Prostate gland (tissue), 2 donors: ENCODE results near the gene SMIM29. TPM values are rescaled to one million over a fixed set of nuclear protein-coding genes. Genes with fewer than 3 reads are reported as not detected.
A peak's percentile ranks its signal among the peaks of the same experiment; 100 is the strongest.

ENCODE experiments used
- DNase-seq: peaks from one replicate; pipeline ENCODE4 v3.0.0-alpha.2; 2019; ENCODE audit warnings: low spot score
- H3K27ac ChIP-seq, 2 donors: fragments of 200-600 bp; sonication (generic); 2 replicates each; pipeline ENCODE4 v1.5.1; 2017 to 2019
- H3K27me3 ChIP-seq: fragments of 200-600 bp; sonication (generic); replicated peaks from 2 replicates; pipeline ENCODE4 v1.5.1; 2019; ENCODE audit not compliant: insufficient read depth
- H3K36me3 ChIP-seq, 2 donors: fragments of 200-600 bp; sonication (generic); 1 replicate in 1 of 2; 2 replicates in 1 of 2; pipeline versions ENCODE4 v1.5.1 to v1.8.1; 2017 to 2019
- H3K4me1 ChIP-seq: fragments of 200-600 bp; sonication (generic); replicated peaks from 2 replicates; pipeline ENCODE4 v1.5.1; 2019
- H3K4me3 ChIP-seq, 2 donors: fragments of 200-600 bp; sonication (generic); 2 replicates each; pipeline ENCODE4 v1.5.1; 2017 to 2019
- H3K9me3 ChIP-seq: fragments of 200-600 bp; sonication (generic); 2 replicates; pipeline ENCODE4 v1.5.1; 2017
- CTCF ChIP-seq, 4 experiments: fragments of 200-600 bp in 2 of 4; fragments of 450-650 bp in 2 of 4; sonication (generic) in 2 of 4; IDR thresholded peaks; 1 replicate in 3 of 4; 2 replicates in 1 of 4; pipeline ENCODE4 v1.5.1; 2016 to 2019; ENCODE audit warnings: antibody characterized with exemption in 4 of 4, mild to moderate bottlenecking in 2 of 4, moderate library complexity in 2 of 4
- POLR2A ChIP-seq: fragments of 450-650 bp; IDR thresholded peaks from one replicate; pipeline ENCODE4 v1.6.1; 2016; ENCODE audit warnings: antibody characterized with exemption, mild to moderate bottlenecking
- POLR2AphosphoS5 ChIP-seq: sonication (generic); formaldehyde crosslinking; IDR thresholded peaks from one replicate; pipeline ENCODE4 v1.6.1; 2017; ENCODE audit warnings: antibody characterized with exemption
- WGBS: methylation state at CpG from one replicate; pipeline ENCODE4 v1.1.5; 2018; 5-methylcytosine and 5-hydroxymethylcytosine counted together
- intact Hi-C: fragments of 100-400 bp; cut with DNase I; formaldehyde crosslinking; loops from one replicate; pipeline ENCODE4 v1.14.2; 2022
- total RNA-seq, 2 donors: library from RNA; depleted of rRNA; stranded (reverse); fragments of >200 nt; gene quantifications; one replicate each; pipeline ENCODE4 v1.1.0, GENCODE V29; 2016

SMIM29 gene
- total RNA-seq, 2 donors from 2014 or later = 25.9 to 41.6 TPM

GRCh38 chr6:34226731-34227586 lies 21.8 kb downstream of the SMIM29 start:
- WGBS = 77% methylated on average over 15 of the region's 15 CpGs
- no peak overlapping the region for H3K27ac ChIP-seq

DNA sequence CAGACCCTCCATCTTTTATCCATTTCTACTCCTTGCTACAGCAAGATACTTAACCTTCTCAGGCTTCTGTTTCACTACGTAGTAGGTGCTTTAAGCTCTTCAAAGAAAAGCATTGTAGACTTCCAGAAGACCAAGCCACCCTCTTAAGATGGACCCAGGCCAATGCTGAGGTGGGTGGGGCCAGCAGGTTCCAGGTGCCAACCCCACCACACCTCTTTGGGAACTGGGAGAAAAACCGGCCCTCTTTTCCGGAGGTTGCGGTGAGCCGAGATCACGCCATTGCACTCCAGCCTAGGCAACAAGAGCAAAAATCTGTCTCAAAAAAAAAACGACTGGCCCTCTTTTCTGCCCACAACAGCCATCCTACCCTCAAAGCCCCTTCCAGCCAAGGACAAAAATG lies 22.7 kb downstream of the SMIM29 start:
- no peak overlapping the region for H3K27ac ChIP-seq
- WGBS = 75% methylated on average over 7 of the region's 7 CpGs
- H3K36me3 ChIP-seq = no peaks in the 10 kb centered on the region
- H3K9me3 ChIP-seq = no peaks in the 10 kb centered on the region
- intact Hi-C loops = no loop called here
- no peak for DNase-seq
- no peak for TF ChIP-seq POLR2A
- no peak for TF ChIP-seq CTCF (IDR thresholded peaks at IDR 0.05)
- no peak for TF ChIP-seq POLR2AphosphoS5
- no peaks in the 10 kb centered on the region for H3K27me3 ChIP-seq
- peaks cover 6% of the 10 kb centered on the region for H3K4me1 ChIP-seq
- H3K4me3 ChIP-seq = no peak overlapping the region

More at GRCh38 chr6:34226731-34227586, 21.8 kb downstream of the SMIM29 start:
- DNase-seq = no peak
- TF ChIP-seq CTCF (IDR thresholded peaks at IDR 0.05) = no peak
- no peak for TF ChIP-seq POLR2AphosphoS5
- TF ChIP-seq POLR2A = no peak
- Histone ChIP-seq H3K36me3 (no peaks in the 10 kb centered on the region), H3K9me3 (no peaks in the 10 kb centered on the region), H3K27me3 (no peaks in the 10 kb centered on the region), H3K4me1 (peaks cover 6% of the 10 kb centered on the region), H3K4me3 (no peak overlapping the region)
- intact Hi-C loops = no loop called here

DNA sequence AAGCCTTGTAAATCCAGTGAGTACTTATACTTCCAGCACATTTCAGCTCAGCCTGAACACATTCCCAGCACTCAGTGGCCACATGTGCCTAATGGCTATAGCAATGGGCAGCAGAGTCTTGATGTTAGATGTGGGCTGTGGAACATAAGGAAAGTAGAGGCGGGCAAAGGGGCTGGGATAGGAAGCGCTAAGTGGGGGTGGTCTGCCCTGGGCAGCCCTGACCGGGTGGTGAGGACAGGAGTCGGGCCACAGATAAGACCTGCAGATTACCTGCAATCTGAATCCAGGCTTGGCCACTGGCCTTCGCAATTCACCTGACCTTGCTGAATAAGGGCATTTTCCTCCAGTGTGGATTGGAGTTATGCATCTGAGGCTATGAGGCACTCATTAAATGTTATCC lies 23.3 kb downstream of the SMIM29 start:
- Histone ChIP-seq H3K4me1 (peaks cover 6% of the 10 kb centered on the region), H3K36me3 (no peaks in the 10 kb centered on the region), H3K27ac (no peak overlapping the region), H3K27me3 (no peaks in the 10 kb centered on the region), H3K9me3 (no peaks in the 10 kb centered on the region), H3K4me3 (no peak overlapping the region)
- no peak for DNase-seq
- no peak for TF ChIP-seq CTCF (IDR thresholded peaks at IDR 0.05)
- TF ChIP-seq POLR2A = no peak
- TF ChIP-seq POLR2AphosphoS5 = no peak
- WGBS = 93% methylated on average over 5 of the region's 5 CpGs
- intact Hi-C loops = no loop called here

DNA sequence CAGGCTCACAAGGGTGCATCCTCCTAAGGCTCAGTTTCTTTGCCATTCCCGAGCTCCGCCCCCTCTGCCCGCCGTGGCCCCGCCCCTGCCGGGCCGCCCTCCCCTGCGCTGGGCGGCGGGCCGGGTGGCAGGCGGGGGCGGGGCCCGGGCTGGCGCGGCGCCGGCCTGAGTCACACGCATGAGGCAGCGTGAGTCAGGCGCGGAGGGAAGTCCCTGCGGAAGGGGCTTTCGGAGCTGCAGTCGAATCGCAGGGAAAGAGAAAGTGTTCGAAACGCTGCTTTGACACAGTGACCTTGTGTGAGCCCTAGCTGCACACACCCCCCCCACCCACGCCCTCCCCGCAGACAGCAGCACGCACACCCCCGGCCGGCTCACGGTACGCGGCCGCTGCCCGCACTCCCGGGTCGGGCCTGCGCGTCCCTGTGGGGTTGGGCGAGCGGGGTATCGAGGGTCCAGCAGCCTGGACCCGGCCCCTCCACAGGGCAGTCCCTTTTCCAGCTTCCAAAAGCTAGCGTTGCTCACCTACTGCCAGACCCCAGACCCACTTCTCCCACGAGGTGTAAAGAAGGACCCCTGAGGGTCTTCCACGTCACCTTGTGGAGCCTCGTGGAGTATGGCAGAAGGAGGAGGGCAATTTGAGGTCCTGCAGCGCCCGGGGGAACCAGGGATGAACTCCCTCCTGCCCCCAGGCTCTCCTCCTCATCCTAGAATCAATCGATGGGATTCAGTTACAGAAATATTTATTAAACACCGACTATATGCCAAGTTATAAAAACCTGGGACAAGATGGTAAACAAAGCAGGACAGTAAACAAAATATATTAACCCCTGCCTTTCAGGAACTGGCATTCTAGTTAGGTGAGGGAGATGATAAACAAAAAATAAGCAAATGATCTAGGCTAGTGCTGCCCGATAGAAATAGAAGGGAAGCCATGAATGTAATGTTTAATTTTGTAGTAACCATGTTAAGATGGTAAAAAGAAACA lies 24.6 kb downstream of the SMIM29 start:
- Histone ChIP-seq H3K4me3 (peak overlapping the region; percentile 55 to 65), H3K9me3 (no peaks in the 10 kb centered on the region), H3K27me3 (no peaks in the 10 kb centered on the region), H3K4me1 (peaks cover 6% of the 10 kb centered on the region), H3K27ac (peak overlapping the region; percentile 96 to 98), H3K36me3 (no peaks in the 10 kb centered on the region)
- intact Hi-C loops = no loop called here
- peak; percentile 92 for DNase-seq
- WGBS = 1% methylated on average over 45 of the region's 55 CpGs
- TF ChIP-seq POLR2A (peak; percentile 78), POLR2AphosphoS5 (peak; percentile 80), CTCF (IDR thresholded peaks at IDR 0.05) (no peak)
